Measurements from ENCODE around the gene GRIA4.

GRIA4 gene

GRCh38 chr11:105858841-105859240, 249.0 kb downstream of the GRIA4 start:
- no peaks in the 10 kb centered on the region for H3K36me3 ChIP-seq
- no peaks in the 10 kb centered on the region for H3K9me3 ChIP-seq (ENCODE audit: severe bottlenecking)
- H3K27me3 ChIP-seq (ENCODE audit: insufficient read depth, low read depth, severe bottlenecking): no peaks in the 10 kb centered on the region
- H3K27ac ChIP-seq: no peak overlapping the region
- DNase-seq: no peak
- TF ChIP-seq, protein P1, sequence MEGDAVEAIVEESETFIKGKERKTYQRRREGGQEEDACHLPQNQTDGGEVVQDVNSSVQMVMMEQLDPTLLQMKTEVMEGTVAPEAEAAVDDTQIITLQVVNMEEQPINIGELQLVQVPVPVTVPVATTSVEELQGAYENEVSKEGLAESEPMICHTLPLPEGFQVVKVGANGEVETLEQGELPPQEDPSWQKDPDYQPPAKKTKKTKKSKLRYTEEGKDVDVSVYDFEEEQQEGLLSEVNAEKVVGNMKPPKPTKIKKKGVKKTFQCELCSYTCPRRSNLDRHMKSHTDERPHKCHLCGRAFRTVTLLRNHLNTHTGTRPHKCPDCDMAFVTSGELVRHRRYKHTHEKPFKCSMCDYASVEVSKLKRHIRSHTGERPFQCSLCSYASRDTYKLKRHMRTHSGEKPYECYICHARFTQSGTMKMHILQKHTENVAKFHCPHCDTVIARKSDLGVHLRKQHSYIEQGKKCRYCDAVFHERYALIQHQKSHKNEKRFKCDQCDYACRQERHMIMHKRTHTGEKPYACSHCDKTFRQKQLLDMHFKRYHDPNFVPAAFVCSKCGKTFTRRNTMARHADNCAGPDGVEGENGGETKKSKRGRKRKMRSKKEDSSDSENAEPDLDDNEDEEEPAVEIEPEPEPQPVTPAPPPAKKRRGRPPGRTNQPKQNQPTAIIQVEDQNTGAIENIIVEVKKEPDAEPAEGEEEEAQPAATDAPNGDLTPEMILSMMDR (IDR thresholded peaks at IDR 0.05; ENCODE audit: low read depth, low read length): no peak
- H3K4me3 ChIP-seq (ENCODE audit: low read depth, low read length): no peak overlapping the region

DNA sequence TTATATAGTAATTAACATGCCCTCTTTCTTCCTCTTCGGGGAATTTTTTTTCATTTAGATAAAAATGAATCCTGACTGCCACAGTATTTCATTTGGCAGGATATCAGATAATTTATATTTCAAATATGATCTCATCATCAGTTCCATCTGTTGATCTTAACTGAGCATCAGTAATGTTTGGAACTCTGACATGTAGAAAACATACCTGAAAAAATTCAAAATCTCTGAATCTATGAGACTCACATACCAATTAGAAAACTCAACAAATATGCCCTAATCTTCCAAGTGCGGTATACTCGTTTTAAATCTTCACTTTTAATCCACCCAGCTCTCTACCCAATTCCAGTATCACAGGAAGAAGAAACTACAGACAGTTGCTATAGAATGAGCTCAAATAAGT, 250.2 kb downstream of the GRIA4 start:
- no peak overlapping the region for H3K27ac ChIP-seq
- TF ChIP-seq, protein P1 (IDR thresholded peaks at IDR 0.05; ENCODE audit: low read depth, low read length): no peak
- no peaks in the 10 kb centered on the region for H3K36me3 ChIP-seq
- no peaks in the 10 kb centered on the region for H3K27me3 ChIP-seq (ENCODE audit: insufficient read depth, low read depth, severe bottlenecking)
- H3K4me3 ChIP-seq (ENCODE audit: low read depth, low read length): no peak overlapping the region
- DNase-seq: no peak
- no peaks in the 10 kb centered on the region for H3K9me3 ChIP-seq (ENCODE audit: severe bottlenecking)

GRCh38 chr11:105861225-105861624, 251.4 kb downstream of the GRIA4 start:
- H3K9me3 ChIP-seq (ENCODE audit: severe bottlenecking): no peaks in the 10 kb centered on the region
- no peaks in the 10 kb centered on the region for H3K36me3 ChIP-seq
- H3K27me3 ChIP-seq (ENCODE audit: insufficient read depth, low read depth, severe bottlenecking): no peaks in the 10 kb centered on the region
- TF ChIP-seq, protein P1 (IDR thresholded peaks at IDR 0.05; ENCODE audit: low read depth, low read length): peak; percentile 55
- H3K27ac ChIP-seq: no peak overlapping the region
- H3K4me3 ChIP-seq (ENCODE audit: low read depth, low read length): no peak overlapping the region
- no peak for DNase-seq

- Histone ChIP-seq H3K9me3 (ENCODE audit: severe bottlenecking) (no peaks in the 10 kb centered on the region), H3K36me3 (no peaks in the 10 kb centered on the region), H3K27ac (no peak overlapping the region), H3K27me3 (ENCODE audit: insufficient read depth, low read depth, severe bottlenecking) (no peaks in the 10 kb centered on the region), H3K4me3 (ENCODE audit: low read depth, low read length) (no peak overlapping the region)
- TF ChIP-seq, protein P1 (IDR thresholded peaks at IDR 0.05; ENCODE audit: low read depth, low read length): peak; percentile 32; the same call in 1 of the 2 replicates
- DNase-seq: no peak
These were observed 253.0 kb downstream of the GRIA4 start for GRCh38 chr11:105862736-105863367.

- Histone ChIP-seq H3K36me3 (no peaks in the 10 kb centered on the region), H3K4me3 (ENCODE audit: low read depth, low read length) (no peak overlapping the region), H3K9me3 (ENCODE audit: severe bottlenecking) (no peaks in the 10 kb centered on the region), H3K27ac (no peak overlapping the region), H3K27me3 (ENCODE audit: insufficient read depth, low read depth, severe bottlenecking) (no peaks in the 10 kb centered on the region)
- no peak for DNase-seq
- TF ChIP-seq, protein P1 (IDR thresholded peaks at IDR 0.05; ENCODE audit: low read depth, low read length): no peak
These were observed 253.7 kb downstream of the GRIA4 start for GRCh38 chr11:105863523-105863922.

DNA sequence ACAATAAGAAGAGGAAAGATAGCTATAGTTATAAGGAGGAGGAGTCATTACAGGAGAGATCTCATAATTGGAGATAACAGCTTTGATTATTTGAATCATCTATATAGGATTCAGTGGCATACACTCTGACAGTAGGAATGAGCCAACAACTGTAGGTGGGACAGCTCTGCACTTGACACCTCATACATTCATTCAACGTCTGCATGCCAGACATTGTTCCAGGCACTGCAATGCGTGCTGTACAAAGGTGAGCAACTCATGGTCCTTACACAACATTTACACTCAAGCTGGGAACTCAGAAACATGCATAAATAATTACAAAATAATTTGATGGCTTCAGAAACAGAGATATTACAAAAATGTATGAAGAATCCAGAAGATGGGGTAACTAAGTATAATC, 257.9 kb downstream of the GRIA4 start:
- H3K4me3 ChIP-seq (ENCODE audit: low read depth, low read length): no peak overlapping the region
- DNase-seq: no peak
- H3K27ac ChIP-seq: no peak overlapping the region
- H3K27me3 ChIP-seq (ENCODE audit: insufficient read depth, low read depth, severe bottlenecking): no peaks in the 10 kb centered on the region
- no peaks in the 10 kb centered on the region for H3K9me3 ChIP-seq (ENCODE audit: severe bottlenecking)
- TF ChIP-seq, protein P1 (IDR thresholded peaks at IDR 0.05; ENCODE audit: low read depth, low read length): no peak
- H3K36me3 ChIP-seq: no peaks in the 10 kb centered on the region
